Ramos (cell line): ENCODE data around the gene SEMA4D.

Experiments
- in situ Hi-C: fragments of 300-500 bp; cut with MboI; formaldehyde crosslinking; loops from one replicate; pipeline ENCODE4 v1.14.3; 2022; ENCODE audit warnings: low sequenced_read_pairs; ENCODE audit not compliant: unreplicated experiment

SEMA4D gene

GRCh38 chr9:89471390-89471789 lies 26.5 kb downstream of the SEMA4D start:
- in situ Hi-C loops, result no loop called here

GRCh38 chr9:89470224-89470839 lies 27.6 kb downstream of the SEMA4D start:
- in situ Hi-C loops, result no loop called here

GRCh38 chr9:89469003-89469402 lies 28.9 kb downstream of the SEMA4D start:
- in situ Hi-C loops, result no loop called here

- in situ Hi-C loops, result no loop called here
Observed at GRCh38 chr9:89468281-89468960, 29.5 kb downstream of the SEMA4D start.

GRCh38 chr9:89467278-89467625 lies 30.7 kb downstream of the SEMA4D start:
- in situ Hi-C loops, result no loop called here

- in situ Hi-C loops, result no loop called here
Observed at GRCh38 chr9:89466451-89467277, 31.2 kb downstream of the SEMA4D start.

GRCh38 chr9:89465726-89466308 lies 32.1 kb downstream of the SEMA4D start:
- in situ Hi-C loops, result no loop called here

- in situ Hi-C loops, result no loop called here
Observed at GRCh38 chr9:89465001-89465451, 32.9 kb downstream of the SEMA4D start.

GRCh38 chr9:89464300-89464901 lies 33.5 kb downstream of the SEMA4D start:
- in situ Hi-C loops, result no loop called here

GRCh38 chr9:89462817-89463683 lies 34.9 kb downstream of the SEMA4D start:
- in situ Hi-C loops, result no loop called here

GRCh38 chr9:89462199-89462598 lies 35.7 kb downstream of the SEMA4D start:
- in situ Hi-C loops, result no loop called here

- in situ Hi-C loops, result no loop called here
Observed at GRCh38 chr9:89461265-89461664, 36.6 kb downstream of the SEMA4D start.

- in situ Hi-C loops, result no loop called here
Observed at GRCh38 chr9:89460551-89460950, 37.4 kb downstream of the SEMA4D start.

GRCh38 chr9:89458768-89459496 lies 39.0 kb downstream of the SEMA4D start:
- in situ Hi-C loops, result no loop called here

GRCh38 chr9:89457376-89457855 lies 40.5 kb downstream of the SEMA4D start:
- in situ Hi-C loops, result no loop called here

- in situ Hi-C loops, result no loop called here
Observed at GRCh38 chr9:89455356-89455824, 42.5 kb downstream of the SEMA4D start.

GRCh38 chr9:89454498-89455355 lies 43.2 kb downstream of the SEMA4D start:
- in situ Hi-C loops, result no loop called here

- in situ Hi-C loops, result no loop called here
Observed at GRCh38 chr9:89453452-89453851, 44.5 kb downstream of the SEMA4D start.
